COLO668 (cell line): ENCODE results near the gene SPATA31C1.
"Not testable (repeated sequence)": the region's sequence is repeated elsewhere in the genome, so short reads cannot be mapped to it uniquely, and the experiment has no call there.

Experiments
- DNase-seq: peaks from one replicate; lab custom pipeline; 2025; ENCODE audit not compliant: unreplicated experiment; lab: John Stamatoyannopoulos, UW

The SPATA31C1 gene

GRCh38 chr9:87917662-87918061 is at the start of gene SPATA31C1:
Gene SPATA31C1, plus strand, starts transcription at chr9:87917962.
- not testable (repeated sequence) for DNase-seq

- no peak for DNase-seq
These were observed 49.6 kb upstream of the SPATA31C1 start for GRCh38 chr9:87868175-87868574.

- DNase-seq: no peak
These were observed 49.1 kb upstream of the SPATA31C1 start for GRCh38 chr9:87868635-87869034.

GRCh38 chr9:87869082-87869481 is 48.7 kb upstream of the SPATA31C1 start:
- DNase-seq: no peak

GRCh38 chr9:87871425-87872078 is 46.2 kb upstream of the SPATA31C1 start:
- no peak for DNase-seq

GRCh38 chr9:87872079-87872624 is 45.6 kb upstream of the SPATA31C1 start:
- DNase-seq: no peak

- DNase-seq: no peak
These were observed 44.0 kb upstream of the SPATA31C1 start for GRCh38 chr9:87873607-87874303.

- no peak for DNase-seq
These were observed 43.5 kb upstream of the SPATA31C1 start for GRCh38 chr9:87874304-87874623.

GRCh38 chr9:87875060-87875459 is 42.7 kb upstream of the SPATA31C1 start:
- no peak for DNase-seq

- no peak for DNase-seq
These were observed 41.8 kb upstream of the SPATA31C1 start for GRCh38 chr9:87875831-87876545.

GRCh38 chr9:87876708-87877107 is 41.1 kb upstream of the SPATA31C1 start:
- DNase-seq: no peak

- DNase-seq: no peak
These were observed 38.7 kb upstream of the SPATA31C1 start for GRCh38 chr9:87878989-87879511.

GRCh38 chr9:87880116-87880515 is 37.6 kb upstream of the SPATA31C1 start:
- DNase-seq: no peak

- no peak for DNase-seq
These were observed 37.1 kb upstream of the SPATA31C1 start for GRCh38 chr9:87880683-87881082.

GRCh38 chr9:87882627-87883026 is 35.1 kb upstream of the SPATA31C1 start, which contains the start of gene SPATA31E1:
Gene SPATA31E1, plus strand, starts transcription at chr9:87882877. Its CDS starts 15 bp downstream, at chr9:87882892.
- no peak for DNase-seq

GRCh38 chr9:87883274-87883673 is 34.5 kb upstream of the SPATA31C1 start:
- no peak for DNase-seq

GRCh38 chr9:87883990-87884389 is 33.8 kb upstream of the SPATA31C1 start:
- no peak for DNase-seq

- DNase-seq: no peak
These were observed 32.9 kb upstream of the SPATA31C1 start for GRCh38 chr9:87884578-87885459.

GRCh38 chr9:87885484-87886189 is 32.1 kb upstream of the SPATA31C1 start:
- DNase-seq: no peak
